GM19238 (cell line): ENCODE data around the gene CNTNAP4.

Experiments used
- DNase-seq: peaks from one replicate; pipeline ENCODE4 v3.0.0; 2011; ENCODE audit warnings: low spot score; ENCODE audit not compliant: insufficient read length

CNTNAP4 gene

DNA sequence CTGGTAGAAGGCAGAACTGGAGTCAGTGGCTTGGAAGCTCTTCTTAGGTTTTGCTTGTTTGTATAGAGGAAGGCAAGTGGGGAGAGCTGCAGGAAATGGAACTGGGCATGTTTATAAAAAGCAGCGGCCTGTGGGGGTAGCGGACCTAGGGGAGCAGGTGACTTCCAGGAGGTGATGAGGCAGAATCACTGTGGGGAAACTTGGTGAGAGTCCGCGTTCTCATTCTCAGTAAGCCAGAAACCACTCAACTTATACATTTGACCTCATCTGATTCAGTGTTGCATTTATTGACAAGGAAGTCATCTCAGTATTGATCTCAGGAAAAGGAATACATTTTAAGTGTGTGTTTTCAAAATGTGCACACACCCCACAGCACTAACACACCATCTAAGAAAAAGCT lies 299.8 kb downstream of the CNTNAP4 start:
- peak; percentile 19 for DNase-seq

DNA sequence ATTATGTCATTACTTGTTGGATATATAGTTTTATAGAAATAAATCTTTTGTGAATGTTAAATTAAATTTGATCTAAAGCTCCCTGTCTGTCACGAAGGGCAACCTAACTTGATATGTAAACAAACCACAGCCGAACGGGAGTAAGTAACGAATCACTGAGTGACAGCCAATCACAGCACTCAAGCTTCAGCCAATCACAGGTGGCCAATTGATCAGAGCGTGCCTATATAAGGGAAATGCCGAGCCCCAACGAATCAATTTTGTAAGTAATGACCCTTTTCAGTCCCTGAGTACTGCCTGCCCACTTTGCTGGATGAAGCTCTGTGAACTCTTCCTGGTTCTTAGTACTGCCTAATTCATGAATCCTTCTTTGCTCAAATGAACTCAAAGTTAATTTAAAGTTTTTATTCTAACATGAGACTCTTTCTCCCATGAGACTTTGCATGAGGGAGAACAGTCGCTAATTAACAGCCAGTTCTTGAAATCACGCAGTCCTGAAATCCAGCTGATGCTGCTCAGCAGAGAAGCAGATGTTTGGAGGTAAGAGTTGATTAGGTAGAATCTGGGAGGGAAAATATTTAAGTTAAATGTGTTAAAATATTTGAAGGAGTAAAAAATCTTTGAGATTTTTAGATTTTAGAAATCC lies 302.2 kb downstream of the CNTNAP4 start:
- DNase-seq: no peak

DNA sequence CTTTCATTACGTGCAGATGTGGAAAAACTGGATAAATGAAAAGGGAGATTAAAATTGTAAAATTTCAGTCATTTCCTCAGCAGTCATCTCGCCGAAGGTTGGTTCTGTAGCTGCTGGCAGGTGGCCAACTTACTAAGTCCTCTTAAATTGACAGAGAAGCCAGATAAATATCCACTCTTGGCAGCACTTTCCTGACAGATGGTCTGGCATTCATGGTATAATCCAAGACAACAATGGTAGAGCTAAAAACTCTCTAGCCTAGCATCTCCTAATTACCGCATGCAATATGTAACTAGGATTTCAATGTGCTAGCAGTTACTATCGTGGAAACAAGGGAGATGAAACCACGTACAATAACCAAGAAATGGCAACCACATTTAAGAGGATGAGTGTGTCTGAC lies 306.3 kb downstream of the CNTNAP4 start:
- no peak for DNase-seq

DNA sequence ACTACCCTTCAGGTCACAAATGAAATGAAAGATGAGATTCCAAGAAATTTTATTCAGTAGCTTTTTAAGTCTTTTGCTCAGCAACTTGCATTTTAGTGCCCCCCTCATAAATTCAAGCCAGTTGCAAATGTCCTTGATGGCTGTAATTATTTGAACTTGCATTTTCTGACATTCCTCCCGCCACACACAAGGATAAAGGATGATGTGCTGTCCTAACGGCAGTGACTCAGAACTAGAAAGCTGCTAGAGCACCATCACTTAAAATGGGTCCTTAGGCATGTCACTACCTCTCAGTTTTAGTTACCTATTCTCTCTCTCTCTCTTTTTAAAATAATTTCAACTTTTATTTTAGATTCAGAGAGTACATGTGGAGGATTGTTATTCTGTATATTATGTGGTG lies 306.7 kb downstream of the CNTNAP4 start:
- DNase-seq: no peak

DNA sequence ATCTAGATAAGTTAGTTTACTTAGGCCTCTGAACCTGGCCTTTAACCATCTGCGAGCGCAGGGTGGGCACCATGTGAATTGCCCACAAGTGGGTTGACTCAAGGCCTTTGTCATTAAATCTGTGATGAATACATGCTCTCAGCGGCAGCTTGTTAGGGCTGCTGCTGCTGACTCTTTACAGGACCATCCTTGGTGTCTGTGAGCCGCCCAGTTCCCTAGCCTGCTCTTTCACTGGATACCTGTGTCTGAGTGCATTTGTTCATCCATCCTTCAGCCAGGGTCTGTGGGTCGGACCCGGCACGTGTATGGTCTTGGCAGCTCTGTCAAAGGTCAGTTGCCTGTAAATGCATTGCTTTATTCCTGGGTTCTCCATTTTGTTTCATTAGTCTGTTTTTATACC lies 321.3 kb downstream of the CNTNAP4 start:
- no peak for DNase-seq

DNA sequence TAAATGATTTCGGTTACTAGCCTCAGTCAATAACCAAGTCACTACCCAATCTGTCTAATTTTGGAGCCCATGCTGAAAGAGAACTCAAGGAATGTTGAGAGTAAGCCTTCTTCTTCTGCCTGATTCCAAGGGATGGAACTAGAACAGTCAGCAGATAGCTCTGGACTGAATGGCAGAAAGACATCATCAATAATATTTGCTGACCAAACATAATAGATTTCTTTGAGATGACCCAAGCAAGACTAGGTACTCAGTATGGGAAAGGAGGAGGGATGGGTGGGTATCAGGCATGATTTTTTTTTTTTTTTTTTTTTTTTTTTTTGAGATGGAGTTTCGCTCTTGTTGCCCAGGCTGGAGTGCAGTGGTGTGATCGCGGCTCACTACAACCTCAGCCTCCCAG lies 330.1 kb downstream of the CNTNAP4 start:
- DNase-seq: no peak
